CD4-positive, alpha-beta T cell treated with Interleukin-17A for 4 hours (primary cell): Measurements from ENCODE around the gene MCF2.

Experiments used
- DNase-seq: peaks from one replicate; pipeline ENCODE4 v3.0.0-alpha.2; 2020; ENCODE audit warnings: mixed read lengths

Gene MCF2

GRCh38 chrX:139596068-139596467 lies 111.9 kb downstream of the MCF2 start:
- DNase-seq = no peak

GRCh38 chrX:139585613-139586012 lies 122.4 kb downstream of the MCF2 start:
- no peak for DNase-seq

- DNase-seq = no peak
Observed at GRCh38 chrX:139581068-139581467, 126.9 kb downstream of the MCF2 start.

GRCh38 chrX:139566981-139567380 lies 141.0 kb downstream of the MCF2 start:
- DNase-seq = no peak

GRCh38 chrX:139563251-139563650 lies 144.7 kb downstream of the MCF2 start:
- no peak for DNase-seq

- DNase-seq = no peak
Observed at GRCh38 chrX:139560221-139560620, 147.7 kb downstream of the MCF2 start.

- no peak for DNase-seq
Observed at GRCh38 chrX:139559383-139560042, 148.5 kb downstream of the MCF2 start.

GRCh38 chrX:139554991-139555675 lies 152.8 kb downstream of the MCF2 start:
- no peak for DNase-seq

GRCh38 chrX:139554376-139554775 lies 153.6 kb downstream of the MCF2 start:
- DNase-seq = no peak

GRCh38 chrX:139544591-139544990 lies 163.4 kb downstream of the MCF2 start:
- DNase-seq = no peak

- DNase-seq = no peak
Observed at GRCh38 chrX:139543920-139544319, 164.0 kb downstream of the MCF2 start.

GRCh38 chrX:139542652-139543051 lies 165.3 kb downstream of the MCF2 start:
- no peak for DNase-seq

- no peak for DNase-seq
Observed at GRCh38 chrX:139538907-139539790, 168.8 kb downstream of the MCF2 start.

- no peak for DNase-seq
Observed at GRCh38 chrX:139533444-139533843, 174.5 kb downstream of the MCF2 start.

GRCh38 chrX:139532834-139533233 lies 175.1 kb downstream of the MCF2 start:
- no peak for DNase-seq
